SKM-1 treated with dmso at 0.1 percent for 144 hours (cell line): Measurements from ENCODE around the gene TAS2R1.

Experiments
- DNase-seq: peaks from one replicate; lab custom pipeline; 2025; ENCODE audit not compliant: unreplicated experiment; lab: John Stamatoyannopoulos, UW

The TAS2R1 gene, protein sequence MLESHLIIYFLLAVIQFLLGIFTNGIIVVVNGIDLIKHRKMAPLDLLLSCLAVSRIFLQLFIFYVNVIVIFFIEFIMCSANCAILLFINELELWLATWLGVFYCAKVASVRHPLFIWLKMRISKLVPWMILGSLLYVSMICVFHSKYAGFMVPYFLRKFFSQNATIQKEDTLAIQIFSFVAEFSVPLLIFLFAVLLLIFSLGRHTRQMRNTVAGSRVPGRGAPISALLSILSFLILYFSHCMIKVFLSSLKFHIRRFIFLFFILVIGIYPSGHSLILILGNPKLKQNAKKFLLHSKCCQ

DNA sequence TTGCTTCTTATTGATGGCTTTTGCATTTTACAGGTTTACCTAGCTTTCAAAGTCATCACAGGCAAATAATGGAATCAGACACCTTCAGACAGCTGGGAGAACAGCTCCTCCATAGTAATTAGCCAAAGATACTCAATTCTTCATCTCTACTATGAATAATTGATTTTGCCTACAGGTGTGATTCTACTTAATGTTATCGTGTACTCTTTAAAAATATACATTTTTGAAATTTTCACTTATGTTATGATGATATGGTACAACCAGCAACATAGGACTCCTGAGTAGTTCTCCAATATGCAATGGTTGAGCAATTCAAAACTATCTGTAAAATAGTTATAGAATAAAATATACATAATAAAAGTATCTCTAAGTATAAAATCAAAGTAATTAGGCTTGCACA, at the start of gene TAS2R1:
Gene TAS2R1 (minus strand): TSS at position 101 of the 400 bp plus-strand sequence. CDS start 319 bp downstream, outside the sequence.
- DNase-seq: no peak

DNA sequence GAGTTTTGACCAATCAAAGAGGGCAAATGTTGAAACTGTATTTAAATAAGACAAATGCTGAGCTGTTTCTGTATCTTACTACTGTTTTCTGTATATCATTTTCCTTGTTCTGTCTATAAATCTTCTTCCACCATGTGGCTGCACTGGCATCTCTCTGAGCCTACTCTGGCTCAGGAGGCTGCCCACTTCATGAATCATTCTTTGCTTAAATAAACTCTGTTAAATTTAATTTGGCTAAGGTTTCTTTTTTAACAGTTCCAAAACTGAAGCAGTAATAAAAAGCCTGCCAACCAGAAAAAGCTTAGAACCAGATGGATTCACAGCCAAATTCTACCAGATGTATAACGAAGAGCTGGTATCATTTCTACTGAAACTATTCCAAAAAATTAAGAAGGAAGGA, 40.2 kb upstream of the TAS2R1 start:
- no peak for DNase-seq

DNA sequence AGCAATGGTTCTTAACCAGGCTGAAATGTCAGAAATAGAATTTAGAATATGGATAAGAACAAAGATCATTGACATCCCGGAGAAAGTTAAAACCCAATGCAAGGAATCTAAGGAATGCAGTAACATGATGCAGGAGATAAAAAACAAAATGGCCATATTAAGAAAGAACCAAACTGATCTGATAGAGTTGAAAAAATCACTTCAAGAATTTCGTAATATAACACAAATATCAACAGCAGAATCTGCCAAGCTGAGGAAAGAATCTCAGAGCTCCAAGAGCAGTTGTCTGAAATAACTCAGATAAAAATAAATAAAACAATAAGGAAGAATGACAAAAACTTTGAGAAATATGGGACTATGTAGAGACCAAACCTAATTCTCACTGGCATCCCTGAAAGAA, 37.8 kb upstream of the TAS2R1 start:
- no peak for DNase-seq

DNA sequence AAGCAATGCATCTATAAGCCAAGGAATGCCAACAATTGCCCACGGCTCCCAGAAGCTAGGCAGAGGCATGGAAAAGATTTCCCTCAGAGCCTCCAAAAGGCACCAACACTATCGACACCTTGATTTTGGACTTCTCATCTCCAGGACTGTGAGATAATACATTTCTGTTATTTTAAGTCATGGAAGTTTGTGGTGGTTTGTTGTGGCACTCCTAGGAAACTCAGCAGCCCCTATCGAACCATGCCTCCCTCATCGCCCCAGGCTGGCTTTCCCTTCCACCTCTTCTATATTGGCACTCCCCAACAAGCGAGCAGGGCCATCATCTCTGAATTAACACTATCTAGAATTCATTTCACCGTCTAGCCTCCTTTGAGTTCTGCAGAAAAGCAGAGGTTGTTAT, 33.7 kb upstream of the TAS2R1 start:
- no peak for DNase-seq

DNA sequence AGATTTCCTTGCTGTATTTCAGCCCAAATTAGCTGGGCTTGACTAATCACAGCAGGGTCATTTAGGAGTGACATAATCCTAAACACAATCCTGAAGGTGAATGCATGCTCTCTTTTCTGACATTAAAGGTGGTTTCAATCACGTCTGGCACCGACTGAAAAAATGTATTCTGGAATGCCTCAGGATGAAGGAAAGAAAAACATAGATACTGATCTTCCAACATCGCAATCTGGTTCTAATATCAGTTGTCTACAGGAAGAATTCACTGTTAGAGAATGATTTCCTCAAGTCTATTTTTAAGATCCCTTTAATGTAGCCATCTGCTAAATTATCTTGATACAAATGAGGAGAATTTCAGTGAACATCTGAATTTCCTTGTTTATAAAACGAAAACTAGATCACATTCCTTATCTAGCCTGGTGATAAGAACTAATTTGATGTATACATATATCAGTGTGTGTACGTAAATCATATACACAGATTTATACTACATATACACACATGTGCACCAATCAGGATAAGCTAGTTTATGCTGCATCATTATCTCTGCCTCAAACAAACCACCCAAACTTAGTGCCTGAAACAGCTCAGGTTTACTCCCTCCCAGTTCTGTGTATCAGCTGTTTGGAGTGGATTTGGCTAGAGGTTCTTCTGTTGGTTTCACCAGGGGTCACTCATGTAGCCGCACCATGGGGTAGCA, 31.3 kb upstream of the TAS2R1 start:
- no peak for DNase-seq

DNA sequence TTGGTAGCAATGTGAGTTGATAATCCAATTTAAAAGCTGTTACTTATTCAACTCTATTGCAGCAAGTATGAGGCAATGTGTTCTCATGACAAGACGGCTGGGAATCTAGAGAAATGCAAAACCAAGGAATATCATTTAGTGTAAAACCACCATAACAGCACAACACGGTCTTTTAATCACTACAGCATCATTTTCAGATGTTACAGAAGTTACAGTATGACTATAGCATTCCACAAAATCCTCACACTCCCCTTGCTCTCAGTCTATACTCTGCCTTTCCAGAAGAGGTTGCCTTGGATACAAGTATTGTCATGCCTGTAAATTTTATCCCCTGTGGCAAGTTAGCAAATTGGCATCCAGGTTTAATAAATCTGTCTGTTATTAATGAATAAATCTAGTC, 28.6 kb upstream of the TAS2R1 start:
- DNase-seq: no peak

DNA sequence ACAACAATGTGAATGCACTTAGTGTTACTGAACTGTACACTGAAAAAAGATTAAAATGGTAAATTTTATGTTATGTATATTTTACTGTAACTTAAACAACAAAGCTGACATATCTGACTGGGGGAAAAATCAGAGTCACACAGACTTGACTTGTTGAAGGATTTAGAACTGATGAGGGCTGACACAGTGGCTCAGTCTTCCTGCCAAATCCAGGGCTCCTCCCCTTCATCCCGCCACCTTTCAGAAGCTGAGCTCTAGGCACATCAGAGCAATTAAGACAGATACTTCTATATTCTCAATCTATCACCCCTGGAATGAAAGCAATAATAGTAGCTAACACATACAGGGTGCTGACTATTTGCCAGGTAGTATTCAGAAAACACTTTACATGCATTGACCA, 27.7 kb upstream of the TAS2R1 start:
- DNase-seq: no peak

DNA sequence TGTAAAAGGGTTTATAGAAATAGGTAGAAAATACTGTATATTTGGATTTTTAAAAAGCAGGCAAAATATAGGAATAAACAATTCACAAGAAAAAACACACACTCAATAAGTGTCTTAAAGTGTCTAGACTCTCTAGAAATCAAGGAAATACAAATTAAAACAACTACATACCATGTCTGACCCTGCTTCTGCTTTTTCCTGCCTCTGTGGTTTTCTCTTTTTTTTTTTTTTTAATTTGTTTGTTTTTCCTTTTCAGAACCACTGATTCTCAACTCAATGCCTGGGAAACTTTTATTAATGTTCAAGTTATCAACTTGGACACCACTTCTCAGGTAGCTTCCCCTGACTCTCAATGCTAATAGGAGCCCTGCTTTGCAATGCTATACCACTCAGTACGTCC, 25.5 kb upstream of the TAS2R1 start:
- DNase-seq: no peak

DNA sequence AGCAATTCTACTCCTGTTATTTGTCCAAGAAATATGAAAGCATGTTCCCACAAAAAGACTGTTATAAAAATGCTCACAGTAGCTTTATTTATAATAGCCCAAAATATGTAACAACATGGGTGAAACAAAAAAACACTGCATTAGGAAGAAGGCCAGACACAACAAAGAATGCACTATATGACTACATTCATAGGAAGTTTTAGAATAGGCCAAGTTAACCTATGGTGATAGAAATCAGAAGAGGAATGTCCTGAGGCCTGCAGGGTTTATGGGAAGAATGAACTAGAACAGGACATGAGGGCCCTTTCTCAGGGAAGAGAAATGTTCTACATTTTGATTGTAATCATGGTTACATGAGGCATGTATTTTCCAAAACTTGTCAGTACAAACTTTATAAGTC, 24.7 kb upstream of the TAS2R1 start:
- no peak for DNase-seq

DNA sequence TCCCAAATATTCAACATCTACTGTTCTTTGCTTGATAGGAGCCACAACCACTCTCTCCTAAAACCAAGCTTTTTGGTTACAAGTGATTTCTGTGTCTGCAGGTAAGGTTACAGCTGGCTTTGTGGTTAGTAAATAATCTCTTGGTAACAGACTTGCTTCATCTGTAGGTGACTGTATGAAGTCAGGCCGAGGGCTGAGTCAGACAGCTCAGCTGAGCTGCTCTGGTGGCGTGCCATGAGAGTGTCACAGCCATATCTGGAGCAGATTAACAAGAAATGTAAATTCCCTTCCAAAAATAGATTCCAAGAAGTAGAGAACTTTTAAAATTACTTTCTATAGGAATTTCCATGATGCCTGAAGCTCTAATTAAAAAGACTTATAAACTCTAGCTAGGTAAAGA, 23.7 kb upstream of the TAS2R1 start:
- no peak for DNase-seq

DNA sequence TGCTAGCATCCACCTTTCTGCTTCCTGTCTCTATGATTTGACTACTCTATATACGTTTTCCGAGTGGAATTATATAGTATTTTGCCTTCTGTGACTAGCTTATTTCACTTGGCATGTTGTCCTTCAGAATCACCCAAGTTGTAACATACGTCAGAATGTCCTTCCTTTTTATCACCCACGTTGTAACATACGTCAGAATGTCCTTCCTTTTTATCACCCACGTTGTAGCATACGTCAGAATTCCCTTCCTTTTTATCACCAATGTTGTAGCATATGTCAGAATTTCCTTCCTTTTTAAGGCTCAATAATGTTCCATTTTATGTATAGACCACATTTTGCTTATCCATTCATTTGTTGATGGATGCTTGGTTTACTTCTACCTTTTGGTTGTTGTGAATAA, 22.9 kb upstream of the TAS2R1 start:
- DNase-seq: no peak

DNA sequence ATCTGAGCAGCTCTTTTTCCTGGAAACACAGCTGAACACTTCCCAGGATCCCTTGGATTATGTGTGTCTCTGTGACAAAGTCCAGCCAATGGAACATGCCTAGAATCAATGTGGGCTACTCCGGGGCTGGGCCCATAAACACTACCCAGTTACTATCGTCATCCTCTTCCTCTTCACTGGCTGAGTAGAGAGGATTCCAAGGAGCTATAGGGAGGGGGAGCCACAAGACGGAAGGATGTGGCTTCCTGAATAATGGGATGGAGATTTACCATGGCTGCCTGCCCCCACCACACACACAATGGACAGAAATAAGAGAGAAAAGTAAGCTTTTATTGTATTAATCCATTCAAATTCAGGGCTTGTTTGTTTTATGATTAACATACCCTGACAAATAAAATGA, 22.1 kb upstream of the TAS2R1 start:
- DNase-seq: no peak

DNA sequence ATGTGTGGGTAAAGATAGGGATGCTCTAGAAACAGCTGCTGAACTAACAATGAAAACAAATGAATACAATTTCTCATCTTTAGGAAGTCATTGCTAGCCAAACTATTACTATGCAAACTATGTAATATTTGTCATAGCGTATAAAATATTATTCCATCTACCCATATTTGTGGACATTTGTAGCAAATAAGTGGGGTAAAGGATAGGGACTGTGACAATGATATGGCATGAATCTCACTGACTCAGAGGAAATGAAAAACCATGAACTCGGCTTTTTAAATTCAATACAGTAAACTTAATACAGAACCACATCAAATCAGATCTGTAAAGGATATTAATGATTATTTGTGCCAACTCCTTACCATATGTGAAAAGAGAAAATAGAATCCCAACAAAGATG, 16.7 kb upstream of the TAS2R1 start:
- no peak for DNase-seq

DNA sequence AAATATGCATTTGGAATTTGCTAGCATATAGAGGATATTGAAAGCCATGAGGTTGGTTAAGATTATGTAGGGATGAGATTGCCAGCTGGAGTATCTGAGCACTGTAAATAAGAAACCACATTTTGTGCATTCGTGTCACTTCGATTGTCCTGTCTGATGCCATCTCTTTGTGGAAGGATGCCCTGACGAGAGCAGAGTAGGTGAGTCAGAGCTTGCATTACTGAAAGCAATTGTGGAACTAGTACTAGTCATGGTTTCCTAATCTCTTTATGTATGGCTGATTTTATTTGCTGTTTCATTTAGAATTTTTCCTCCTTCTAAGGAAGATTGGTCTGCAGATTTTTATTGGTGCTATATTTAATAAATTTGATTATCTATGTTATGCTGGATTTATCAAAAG, 14.5 kb upstream of the TAS2R1 start:
- no peak for DNase-seq

DNA sequence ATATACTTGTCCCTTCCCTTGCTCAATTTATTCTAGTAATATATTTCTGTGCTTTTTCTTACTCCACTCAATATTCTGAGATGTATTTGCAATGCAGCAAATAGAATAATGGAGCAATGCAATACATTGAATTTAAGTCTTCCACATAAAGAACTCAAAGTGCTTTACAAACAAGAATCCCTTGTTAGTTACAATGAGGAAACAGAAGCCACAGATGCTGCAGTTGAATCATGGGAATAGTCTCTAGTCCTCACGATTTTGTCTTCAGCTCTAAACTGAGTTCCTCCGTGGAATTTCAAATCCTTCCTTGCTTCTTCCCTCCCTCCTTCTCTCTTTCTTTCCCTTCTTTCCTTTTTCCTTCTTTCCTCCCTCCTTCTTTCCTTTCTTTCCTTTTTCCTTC, 12.5 kb upstream of the TAS2R1 start:
- no peak for DNase-seq

DNA sequence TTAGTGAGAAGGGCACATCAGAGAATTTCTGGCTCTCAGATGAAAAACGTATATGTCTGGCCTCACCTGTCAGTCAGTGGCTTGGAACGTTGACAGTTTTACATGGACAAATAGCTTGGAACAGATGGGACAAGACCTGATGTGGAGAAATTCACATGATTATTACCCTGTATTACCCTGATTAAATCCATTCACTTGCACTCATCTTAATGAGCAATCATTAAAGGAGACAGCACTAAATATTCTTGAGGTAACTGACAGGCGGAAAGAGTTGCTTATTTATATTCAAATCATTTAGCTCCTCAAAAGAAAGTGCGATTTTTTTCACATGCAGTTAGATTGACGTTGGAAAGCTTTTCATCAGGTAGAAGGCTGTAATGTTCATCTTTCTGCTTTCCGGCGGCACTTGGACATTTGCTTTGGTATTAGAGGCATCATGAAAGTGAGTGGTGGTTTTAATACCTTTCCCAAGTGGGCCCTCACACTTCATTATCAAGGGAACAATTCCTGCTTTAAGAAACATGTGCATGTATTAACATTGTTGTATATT, 11.7 kb upstream of the TAS2R1 start:
- DNase-seq: no peak

DNA sequence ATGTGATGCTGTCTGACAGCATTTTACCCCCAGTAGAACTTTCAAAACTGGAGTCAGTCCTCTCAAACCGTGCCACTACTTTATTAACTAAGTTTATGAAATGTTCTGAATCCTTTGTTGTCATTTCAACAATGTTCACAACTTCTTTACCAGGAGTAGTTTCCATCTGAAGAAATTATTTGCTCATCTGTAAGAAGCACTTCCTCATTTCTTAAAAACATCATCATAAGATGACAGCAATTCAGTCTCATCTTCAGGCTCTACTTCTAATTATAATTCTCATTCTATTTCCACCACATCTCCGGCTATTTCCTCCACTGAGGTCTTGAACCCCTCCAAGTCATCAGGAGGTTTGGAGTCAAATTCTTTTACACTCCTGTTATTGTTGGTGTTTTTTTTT, 2.3 kb upstream of the TAS2R1 start:
- no peak for DNase-seq

DNA sequence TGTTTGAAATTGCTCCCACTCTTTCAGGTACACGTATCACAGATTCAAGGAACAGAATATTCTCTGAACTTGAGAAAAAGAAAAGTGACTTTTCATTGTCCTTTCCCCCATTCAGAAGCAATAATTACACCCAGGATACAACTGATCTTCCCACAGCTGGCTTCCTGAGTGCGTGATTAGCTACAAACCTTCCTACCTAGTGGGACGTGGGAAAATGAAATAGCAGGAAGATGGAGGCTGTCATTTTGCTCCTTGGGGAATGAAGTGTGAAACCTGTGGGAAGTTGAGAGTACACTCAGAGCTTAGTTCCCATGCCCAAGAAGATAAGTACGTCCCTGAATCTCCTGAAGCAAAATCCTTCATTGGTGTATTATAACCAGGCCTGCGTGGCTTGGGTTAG, 2.6 kb downstream of the TAS2R1 start:
- DNase-seq: no peak

DNA sequence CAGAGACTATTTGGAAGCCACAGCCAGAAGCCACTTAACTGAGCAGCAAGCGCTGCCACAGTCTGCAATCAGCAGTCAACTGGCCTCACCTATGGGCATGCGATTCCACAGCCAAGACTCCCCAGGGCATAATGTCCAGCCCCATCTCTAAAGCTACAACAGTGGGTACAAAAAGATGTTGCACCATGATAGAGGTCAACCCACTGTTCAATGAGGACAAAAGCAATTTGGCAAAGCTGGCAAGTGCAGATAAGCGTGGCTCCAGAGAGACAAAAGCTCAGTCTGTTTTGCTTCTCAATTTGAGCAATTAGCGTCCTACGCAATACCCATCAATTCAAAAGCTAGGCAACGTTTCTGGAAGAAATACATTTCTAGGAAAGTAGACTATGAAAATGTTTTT, 3.2 kb downstream of the TAS2R1 start:
- no peak for DNase-seq

DNA sequence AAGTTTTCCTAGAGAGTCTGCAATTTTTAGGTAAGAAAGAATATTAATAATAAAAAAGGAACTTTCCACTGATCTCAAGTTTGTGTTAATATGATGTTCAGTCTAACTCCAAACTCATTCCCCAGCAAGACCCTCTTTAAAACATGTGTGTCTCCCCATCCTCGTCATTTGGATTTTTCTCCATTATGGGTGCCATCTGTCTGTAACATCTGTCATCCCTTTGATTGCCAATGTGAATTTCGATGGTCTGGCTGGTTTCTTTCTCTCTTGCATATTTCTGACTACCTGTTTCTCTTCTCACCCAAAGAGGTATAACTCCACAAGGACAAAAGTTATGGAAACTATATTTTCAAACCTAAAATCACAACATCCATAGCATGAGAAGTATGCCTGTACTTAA, 4.4 kb downstream of the TAS2R1 start:
- DNase-seq: no peak

DNA sequence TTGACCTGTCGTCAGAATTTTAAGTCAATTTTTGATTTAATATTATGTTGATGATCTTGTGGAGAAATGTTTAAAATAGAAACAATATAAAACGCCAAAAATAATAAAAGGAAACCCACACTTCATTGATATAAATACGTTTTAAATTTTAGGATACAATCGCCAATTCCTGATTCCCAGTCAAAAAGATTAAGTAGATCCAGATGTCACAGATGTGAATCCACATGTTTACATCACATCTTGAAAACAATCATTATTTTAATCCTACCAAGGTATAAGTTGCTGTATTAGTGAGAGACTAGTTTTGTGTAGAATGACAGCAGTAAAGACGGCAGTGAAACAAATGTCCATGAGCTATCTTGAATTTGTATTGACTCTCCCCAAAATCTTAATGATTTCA, 4.9 kb downstream of the TAS2R1 start:
- no peak for DNase-seq

DNA sequence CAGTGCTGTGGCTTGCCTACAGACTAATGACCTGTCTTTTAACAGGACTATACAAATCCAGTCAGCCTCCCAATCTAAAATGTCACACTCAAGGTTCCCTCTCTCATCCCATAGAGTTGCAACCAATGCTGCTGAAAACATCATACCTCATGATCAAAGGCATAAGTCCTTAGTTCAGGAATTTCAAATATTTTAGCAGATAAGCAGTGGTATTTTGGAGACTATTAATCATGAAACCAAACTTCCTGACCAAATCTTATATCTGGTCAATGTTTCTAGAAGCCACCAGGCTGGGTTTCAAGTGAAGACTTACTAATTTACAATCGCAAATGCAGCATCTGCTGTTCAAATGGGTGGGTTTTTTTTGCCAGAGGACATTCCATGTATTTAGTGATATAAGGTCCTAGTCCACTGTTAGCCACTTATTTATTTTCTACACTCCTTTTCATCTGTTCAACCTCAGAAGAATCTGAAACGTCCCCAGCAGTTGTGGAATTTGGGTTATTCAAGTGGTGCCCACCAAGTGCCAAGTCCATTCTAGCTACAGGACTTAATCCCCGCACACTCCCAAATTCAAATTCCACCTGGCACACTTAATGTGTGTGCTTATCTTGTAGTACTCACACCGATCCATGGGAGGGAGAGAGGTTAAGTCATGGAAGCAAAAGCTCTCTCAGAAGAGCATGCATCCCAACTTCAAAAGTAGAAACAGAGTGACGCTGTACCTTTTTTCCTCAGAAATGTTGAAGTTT, 5.8 kb downstream of the TAS2R1 start:
- no peak for DNase-seq
